DND-41 (cell line): ENCODE measurements around the gene LYAR.

ENCODE experiments used
- ATAC-seq: fragments of 200-7000 bp; cut with Tn5 transposase; 3 replicates; pipeline ENCODE4 v1.9.1; 2021; ENCODE audit warnings: low read depth; ENCODE audit not compliant: insufficient read depth
- DNase-seq: peaks from one replicate; pipeline ENCODE4 v3.0.0-alpha.2; 2020
- H2AFZ ChIP-seq: 2 replicates; pipeline ENCODE4 v1.6.0; 2012; ENCODE audit warnings: low read depth, low read length
- H3K27ac ChIP-seq: 2 replicates; pipeline ENCODE4 v1.5.1; 2012; ENCODE audit warnings: low read length, inconsistent platforms
- H3K27me3 ChIP-seq: fragments of 200-600 bp; sonication (generic); 2 replicates; pipeline ENCODE4 v1.6.0; 2012; ENCODE audit warnings: low read length, mild to moderate bottlenecking, inconsistent platforms; ENCODE audit not compliant: insufficient read depth, poor library complexity
- H3K36me3 ChIP-seq: 2 replicates; pipeline ENCODE4 v1.5.1; 2012; ENCODE audit warnings: low read length, inconsistent platforms; ENCODE audit not compliant: insufficient read depth
- H3K4me1 ChIP-seq: 2 replicates; pipeline ENCODE4 v1.5.1; 2012; ENCODE audit warnings: mild to moderate bottlenecking, low read length; ENCODE audit not compliant: insufficient read depth
- H3K4me2 ChIP-seq: 2 replicates; pipeline ENCODE4 v1.6.0; 2012; ENCODE audit warnings: mild to moderate bottlenecking, moderate library complexity, low read length, inconsistent platforms; ENCODE audit not compliant: insufficient read depth
- H3K4me3 ChIP-seq, 2 experiments: fragments of 200-600 bp in 1 of 2; shearing (Covaris generic) in 1 of 2; 2 replicates each; pipeline ENCODE4 v1.5.1; 2012 to 2016; ENCODE audit warnings: inconsistent platforms in 2 of 2, low read length in 2 of 2, mild to moderate bottlenecking in 2 of 2, low read depth in 1 of 2, moderate library complexity in 1 of 2
- H3K79me2 ChIP-seq: 2 replicates; pipeline ENCODE4 v1.6.0; 2012; ENCODE audit warnings: low read length, inconsistent platforms; ENCODE audit not compliant: insufficient read depth
- H3K9ac ChIP-seq: 2 replicates; pipeline ENCODE4 v1.6.0; 2012; ENCODE audit warnings: low read depth, mild to moderate bottlenecking, inconsistent platforms, low read length, moderate library complexity
- H3K9me3 ChIP-seq: 2 replicates; pipeline ENCODE4 v1.5.1; 2012; ENCODE audit warnings: low read length, moderate library complexity, mild to moderate bottlenecking, inconsistent platforms; ENCODE audit not compliant: insufficient read depth, severe bottlenecking
- H4K20me1 ChIP-seq: 2 replicates; pipeline ENCODE4 v1.6.0; 2012; ENCODE audit warnings: low read length; ENCODE audit not compliant: insufficient read depth
- CTCF ChIP-seq: IDR thresholded peaks from 2 replicates; pipeline ENCODE4 v1.5.1; 2012; ENCODE audit warnings: borderline replicate concordance, low read length, moderate library complexity, mild to moderate bottlenecking; ENCODE audit not compliant: poor library complexity, severe bottlenecking; ENCODE audit errors: extremely low read depth
- EZH2 ChIP-seq: IDR thresholded peaks from 3 replicates; pipeline ENCODE4 v1.6.1; 2012; ENCODE audit warnings: borderline replicate concordance, low read depth, mild to moderate bottlenecking, moderate library complexity, low read length, inconsistent platforms; ENCODE audit not compliant: severe bottlenecking

The LYAR gene

GRCh38 chr4:4227510-4228355 lies 62.2 kb downstream of the LYAR start:
- Histone ChIP-seq H3K4me1 (no peaks in the 10 kb centered on the region), H4K20me1 (no peaks in the 10 kb centered on the region), H3K79me2 (no peaks in the 10 kb centered on the region), H3K27me3 (no peaks in the 10 kb centered on the region), H2AFZ (no peak overlapping the region), H3K9ac (no peak overlapping the region), H3K36me3 (no peaks in the 10 kb centered on the region), H3K9me3 (no peaks in the 10 kb centered on the region), H3K4me2 (no peak overlapping the region), H3K4me3 (no peak overlapping the region), H3K27ac (no peak overlapping the region)
- no peak for TF ChIP-seq EZH2
- ATAC-seq (no peak), DNase-seq (no peak)

GRCh38 chr4:4226606-4227438 lies 63.1 kb downstream of the LYAR start, which contains the start of gene OTOP1:
TSS of gene OTOP1 (minus strand) at chr4:4226929. CDS start at chr4:4226864, 65 bp downstream.
- Histone ChIP-seq H3K9ac (no peak within 1 kb of the TSS), H3K27ac (no peak within 1 kb of the TSS), H3K36me3 (no peaks in the 10 kb centered on the region), H3K4me2 (no peak within 1 kb of the TSS), H3K9me3 (no peaks in the 10 kb centered on the region), H3K79me2 (no peaks in the 10 kb centered on the region), H4K20me1 (no peaks in the 10 kb centered on the region), H3K4me1 (no peaks in the 10 kb centered on the region), H3K27me3 (no peaks in the 10 kb centered on the region), H3K4me3 (no peak within 1 kb of the TSS), H2AFZ (no peak within 1 kb of the TSS)
- DNase-seq: no peak
- TF ChIP-seq EZH2 (no peak), CTCF (no peak)
- ATAC-seq: no peak

- H4K20me1 ChIP-seq: no peaks in the 10 kb centered on the region
- no peak overlapping the region for H2AFZ ChIP-seq
- H3K9me3 ChIP-seq: no peaks in the 10 kb centered on the region
- TF ChIP-seq EZH2 (no peak), CTCF (no peak)
- H3K4me1 ChIP-seq: no peaks in the 10 kb centered on the region
- H3K4me3 ChIP-seq: no peak overlapping the region
- no peaks in the 10 kb centered on the region for H3K27me3 ChIP-seq
- no peaks in the 10 kb centered on the region for H3K36me3 ChIP-seq
- H3K79me2 ChIP-seq: no peaks in the 10 kb centered on the region
- H3K9ac ChIP-seq: no peak overlapping the region
- no peak overlapping the region for H3K4me2 ChIP-seq
- DNase-seq (no peak), ATAC-seq (no peak)
- H3K27ac ChIP-seq: no peak overlapping the region
These were observed 63.9 kb downstream of the LYAR start for GRCh38 chr4:4225915-4226605.
